Measurements from ENCODE around the gene LSM10. TPM values are rescaled to one million over a fixed set of nuclear protein-coding genes. Genes with fewer than 3 reads are reported as not detected.

Gene LSM10
- total RNA-seq, 1 experiment from 2014 or later = 56.3 TPM

- ChIA-PET POLR2A (no interaction called here), CTCF (interaction anchor here (1.0 to 1.4 kb wide), 3 partner anchors 10 to 79 kb away, joined by 3 to 10 read pairs (median 4); no protein-coding TSS in a partner anchor)
- no peaks in the 10 kb centered on the region; the same call in 1 of the 2 replicates for H3K27me3 Mint-ChIP-seq (ENCODE audit: low read depth)
- H3K4me1 Mint-ChIP-seq = peaks cover 11% of the 10 kb centered on the region
- H3K4me3 Mint-ChIP-seq = no peak overlapping the region
- H3K9me3 Mint-ChIP-seq = no peaks in the 10 kb centered on the region
- H3K27ac Mint-ChIP-seq = no peak overlapping the region
- TF ChIP-seq, protein P1, sequence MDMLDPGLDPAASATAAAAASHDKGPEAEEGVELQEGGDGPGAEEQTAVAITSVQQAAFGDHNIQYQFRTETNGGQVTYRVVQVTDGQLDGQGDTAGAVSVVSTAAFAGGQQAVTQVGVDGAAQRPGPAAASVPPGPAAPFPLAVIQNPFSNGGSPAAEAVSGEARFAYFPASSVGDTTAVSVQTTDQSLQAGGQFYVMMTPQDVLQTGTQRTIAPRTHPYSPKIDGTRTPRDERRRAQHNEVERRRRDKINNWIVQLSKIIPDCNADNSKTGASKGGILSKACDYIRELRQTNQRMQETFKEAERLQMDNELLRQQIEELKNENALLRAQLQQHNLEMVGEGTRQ (CRISPR knock-in tag; IDR thresholded peaks at IDR 0.05) = no peak
- TF ChIP-seq NFYB (CRISPR knock-in tag; conservative IDR thresholded peaks at IDR 0.05; ENCODE audit: low read depth) (no peak), SMAD4 (CRISPR knock-in tag; IDR thresholded peaks at IDR 0.05) (no peak), HMGA2 (CRISPR knock-in tag; IDR thresholded peaks at IDR 0.05) (no peak), NFATC4 (CRISPR knock-in tag; IDR thresholded peaks at IDR 0.05) (no peak), RELA (CRISPR knock-in tag; IDR thresholded peaks at IDR 0.05; ENCODE audit: borderline replicate concordance) (no peak), MYBL2 (CRISPR knock-in tag; IDR thresholded peaks at IDR 0.05) (no peak), CREB1 (CRISPR knock-in tag; IDR thresholded peaks at IDR 0.05) (no peak)
- TF ChIP-seq, protein P2, sequence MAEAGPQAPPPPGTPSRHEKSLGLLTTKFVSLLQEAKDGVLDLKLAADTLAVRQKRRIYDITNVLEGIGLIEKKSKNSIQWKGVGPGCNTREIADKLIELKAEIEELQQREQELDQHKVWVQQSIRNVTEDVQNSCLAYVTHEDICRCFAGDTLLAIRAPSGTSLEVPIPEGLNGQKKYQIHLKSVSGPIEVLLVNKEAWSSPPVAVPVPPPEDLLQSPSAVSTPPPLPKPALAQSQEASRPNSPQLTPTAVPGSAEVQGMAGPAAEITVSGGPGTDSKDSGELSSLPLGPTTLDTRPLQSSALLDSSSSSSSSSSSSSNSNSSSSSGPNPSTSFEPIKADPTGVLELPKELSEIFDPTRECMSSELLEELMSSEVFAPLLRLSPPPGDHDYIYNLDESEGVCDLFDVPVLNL (CRISPR knock-in tag; IDR thresholded peaks at IDR 0.05; ENCODE audit: borderline replicate concordance, low read depth) = no peak
- TF ChIP-seq, protein P3, sequence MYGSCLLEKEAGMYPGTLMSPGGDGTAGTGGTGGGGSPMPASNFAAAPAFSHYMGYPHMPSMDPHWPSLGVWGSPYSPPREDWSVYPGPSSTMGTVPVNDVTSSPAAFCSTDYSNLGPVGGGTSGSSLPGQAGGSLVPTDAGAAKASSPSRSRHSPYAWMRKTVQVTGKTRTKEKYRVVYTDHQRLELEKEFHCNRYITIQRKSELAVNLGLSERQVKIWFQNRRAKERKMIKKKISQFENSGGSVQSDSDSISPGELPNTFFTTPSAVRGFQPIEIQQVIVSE (CRISPR knock-in tag; IDR thresholded peaks at IDR 0.05; ENCODE audit: borderline replicate concordance) = no peak
- TF ChIP-seq, protein P4, sequence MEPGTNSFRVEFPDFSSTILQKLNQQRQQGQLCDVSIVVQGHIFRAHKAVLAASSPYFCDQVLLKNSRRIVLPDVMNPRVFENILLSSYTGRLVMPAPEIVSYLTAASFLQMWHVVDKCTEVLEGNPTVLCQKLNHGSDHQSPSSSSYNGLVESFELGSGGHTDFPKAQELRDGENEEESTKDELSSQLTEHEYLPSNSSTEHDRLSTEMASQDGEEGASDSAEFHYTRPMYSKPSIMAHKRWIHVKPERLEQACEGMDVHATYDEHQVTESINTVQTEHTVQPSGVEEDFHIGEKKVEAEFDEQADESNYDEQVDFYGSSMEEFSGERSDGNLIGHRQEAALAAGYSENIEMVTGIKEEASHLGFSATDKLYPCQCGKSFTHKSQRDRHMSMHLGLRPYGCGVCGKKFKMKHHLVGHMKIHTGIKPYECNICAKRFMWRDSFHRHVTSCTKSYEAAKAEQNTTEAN (CRISPR knock-in tag; IDR thresholded peaks at IDR 0.05) = no peak
- H3K36me3 Mint-ChIP-seq = no peaks in the 10 kb centered on the region
- ATAC-seq (no peak), DNase-seq (ENCODE audit: low spot score) (no peak)
These were observed 23.9 kb upstream of the LSM10 start for GRCh38 chr1:36421649-36422048.

DNA sequence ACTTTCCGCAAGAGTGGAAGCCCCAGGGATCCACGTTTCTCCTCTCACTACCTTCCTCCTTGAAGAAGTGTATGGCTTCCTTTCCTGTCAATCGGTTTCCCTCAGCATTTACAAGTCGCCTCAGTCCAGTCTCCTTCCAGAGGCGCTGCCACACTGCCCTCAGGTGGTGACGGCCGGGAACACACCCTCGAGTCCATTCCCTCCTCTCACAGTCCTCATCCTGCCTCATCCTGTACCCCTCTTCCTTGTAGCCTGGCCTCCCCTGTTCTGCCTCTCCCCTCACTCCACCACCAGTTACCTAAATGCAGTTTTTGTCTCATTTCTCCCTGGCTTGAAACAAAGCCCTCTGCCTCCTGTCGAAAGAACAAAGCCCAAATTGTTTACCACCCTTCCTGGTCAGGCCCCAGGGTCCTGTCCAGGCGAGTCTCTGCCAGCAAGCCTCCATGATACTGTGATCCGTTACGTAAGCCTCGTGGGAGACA, 23.2 kb upstream of the LSM10 start:
- Mint-ChIP-seq H3K27me3 (ENCODE audit: low read depth) (no peaks in the 10 kb centered on the region; the same call in 1 of the 2 replicates), H3K36me3 (no peaks in the 10 kb centered on the region), H3K27ac (peak overlapping the region; percentile 80), H3K4me1 (peaks cover 11% of the 10 kb centered on the region), H3K9me3 (no peaks in the 10 kb centered on the region), H3K4me3 (no peak overlapping the region)
- ChIA-PET CTCF (interaction anchor here (1.4 kb wide), 1 partner anchor 78 kb away, joined by 10 read pairs; no protein-coding TSS in a partner anchor), POLR2A (no interaction called here)
- ATAC-seq (peak; percentile 98), DNase-seq (ENCODE audit: low spot score) (peak; percentile 97)
- peak; percentile 88 for TF ChIP-seq CTCF (IDR thresholded peaks at IDR 0.05)
- TF ChIP-seq ZNF263 (CRISPR knock-in tag; IDR thresholded peaks at IDR 0.05; ENCODE audit: low read depth) = no peak

GRCh38 chr1:36420409-36420808, 22.7 kb upstream of the LSM10 start:
- ChIA-PET POLR2A (no interaction called here), CTCF (interaction anchor here (0.9 to 2.1 kb wide), 5 partner anchors 51 to 271 kb away, joined by 3 to 12 read pairs (median 5); partner anchors contain the start of gene TRAPPC3)
- H3K27me3 Mint-ChIP-seq (ENCODE audit: low read depth) = no peaks in the 10 kb centered on the region
- no peak overlapping the region; the same call in 1 of the 2 replicates for H3K27ac Mint-ChIP-seq
- peaks cover 11% of the 10 kb centered on the region for H3K4me1 Mint-ChIP-seq
- H3K9me3 Mint-ChIP-seq = no peaks in the 10 kb centered on the region
- no peak for ATAC-seq
- no peak overlapping the region for H3K4me3 Mint-ChIP-seq
- no peak for DNase-seq (ENCODE audit: low spot score)
- TF ChIP-seq, protein P3 (CRISPR knock-in tag; IDR thresholded peaks at IDR 0.05; ENCODE audit: borderline replicate concordance) = no peak
- TF ChIP-seq JUN (CRISPR knock-in tag; IDR thresholded peaks at IDR 0.05) = no peak
- no peak for TF ChIP-seq PRRX2 (CRISPR knock-in tag; IDR thresholded peaks at IDR 0.05)
- TF ChIP-seq FOXP1 (CRISPR knock-in tag; IDR thresholded peaks at IDR 0.05; ENCODE audit: borderline replicate concordance) = no peak
- TF ChIP-seq, protein P5, sequence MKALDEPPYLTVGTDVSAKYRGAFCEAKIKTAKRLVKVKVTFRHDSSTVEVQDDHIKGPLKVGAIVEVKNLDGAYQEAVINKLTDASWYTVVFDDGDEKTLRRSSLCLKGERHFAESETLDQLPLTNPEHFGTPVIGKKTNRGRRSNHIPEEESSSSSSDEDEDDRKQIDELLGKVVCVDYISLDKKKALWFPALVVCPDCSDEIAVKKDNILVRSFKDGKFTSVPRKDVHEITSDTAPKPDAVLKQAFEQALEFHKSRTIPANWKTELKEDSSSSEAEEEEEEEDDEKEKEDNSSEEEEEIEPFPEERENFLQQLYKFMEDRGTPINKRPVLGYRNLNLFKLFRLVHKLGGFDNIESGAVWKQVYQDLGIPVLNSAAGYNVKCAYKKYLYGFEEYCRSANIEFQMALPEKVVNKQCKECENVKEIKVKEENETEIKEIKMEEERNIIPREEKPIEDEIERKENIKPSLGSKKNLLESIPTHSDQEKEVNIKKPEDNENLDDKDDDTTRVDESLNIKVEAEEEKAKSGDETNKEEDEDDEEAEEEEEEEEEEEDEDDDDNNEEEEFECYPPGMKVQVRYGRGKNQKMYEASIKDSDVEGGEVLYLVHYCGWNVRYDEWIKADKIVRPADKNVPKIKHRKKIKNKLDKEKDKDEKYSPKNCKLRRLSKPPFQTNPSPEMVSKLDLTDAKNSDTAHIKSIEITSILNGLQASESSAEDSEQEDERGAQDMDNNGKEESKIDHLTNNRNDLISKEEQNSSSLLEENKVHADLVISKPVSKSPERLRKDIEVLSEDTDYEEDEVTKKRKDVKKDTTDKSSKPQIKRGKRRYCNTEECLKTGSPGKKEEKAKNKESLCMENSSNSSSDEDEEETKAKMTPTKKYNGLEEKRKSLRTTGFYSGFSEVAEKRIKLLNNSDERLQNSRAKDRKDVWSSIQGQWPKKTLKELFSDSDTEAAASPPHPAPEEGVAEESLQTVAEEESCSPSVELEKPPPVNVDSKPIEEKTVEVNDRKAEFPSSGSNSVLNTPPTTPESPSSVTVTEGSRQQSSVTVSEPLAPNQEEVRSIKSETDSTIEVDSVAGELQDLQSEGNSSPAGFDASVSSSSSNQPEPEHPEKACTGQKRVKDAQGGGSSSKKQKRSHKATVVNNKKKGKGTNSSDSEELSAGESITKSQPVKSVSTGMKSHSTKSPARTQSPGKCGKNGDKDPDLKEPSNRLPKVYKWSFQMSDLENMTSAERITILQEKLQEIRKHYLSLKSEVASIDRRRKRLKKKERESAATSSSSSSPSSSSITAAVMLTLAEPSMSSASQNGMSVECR (CRISPR knock-in tag; IDR thresholded peaks at IDR 0.05; ENCODE audit: borderline replicate concordance) = no peak
- no peak for TF ChIP-seq ETV6 (CRISPR knock-in tag; IDR thresholded peaks at IDR 0.05)
- TF ChIP-seq, protein P2 (CRISPR knock-in tag; IDR thresholded peaks at IDR 0.05; ENCODE audit: borderline replicate concordance, low read depth) = no peak
- no peaks in the 10 kb centered on the region for H3K36me3 Mint-ChIP-seq
